Panc1 (cell line): ENCODE results near the gene PPP1R36.

Experiments used
- POLR2AphosphoS5 ChIP-seq: IDR thresholded peaks from 2 replicates; pipeline ENCODE4 v1.6.1; 2012; ENCODE audit warnings: mild to moderate bottlenecking, low read depth, low read length, moderate library complexity
- TCF7L2 ChIP-seq: IDR thresholded peaks from 2 replicates; pipeline ENCODE4 v1.6.1; 2011; ENCODE audit warnings: mild to moderate bottlenecking, low read depth, low read length, inconsistent platforms
- TF ChIP-seq, protein P1 (sequence below): fragments of 450-650 bp; IDR thresholded peaks from 2 replicates; pipeline ENCODE4 v1.5.1; 2017; ENCODE audit warnings: mild to moderate bottlenecking
- TF ChIP-seq, protein P2 (sequence below), 2 experiments: IDR thresholded peaks; 2 replicates each; pipeline ENCODE4 v1.6.1; 2011 to 2012; ENCODE audit warnings: low read depth in 2 of 2, control low read depth in 1 of 2, low read length in 1 of 2, mild to moderate bottlenecking in 1 of 2, moderate library complexity in 1 of 2; ENCODE audit not compliant: insufficient read depth in 1 of 2

- TF ChIP-seq POLR2AphosphoS5 (no peak), TCF7L2 (no peak)
- TF ChIP-seq, protein P1, sequence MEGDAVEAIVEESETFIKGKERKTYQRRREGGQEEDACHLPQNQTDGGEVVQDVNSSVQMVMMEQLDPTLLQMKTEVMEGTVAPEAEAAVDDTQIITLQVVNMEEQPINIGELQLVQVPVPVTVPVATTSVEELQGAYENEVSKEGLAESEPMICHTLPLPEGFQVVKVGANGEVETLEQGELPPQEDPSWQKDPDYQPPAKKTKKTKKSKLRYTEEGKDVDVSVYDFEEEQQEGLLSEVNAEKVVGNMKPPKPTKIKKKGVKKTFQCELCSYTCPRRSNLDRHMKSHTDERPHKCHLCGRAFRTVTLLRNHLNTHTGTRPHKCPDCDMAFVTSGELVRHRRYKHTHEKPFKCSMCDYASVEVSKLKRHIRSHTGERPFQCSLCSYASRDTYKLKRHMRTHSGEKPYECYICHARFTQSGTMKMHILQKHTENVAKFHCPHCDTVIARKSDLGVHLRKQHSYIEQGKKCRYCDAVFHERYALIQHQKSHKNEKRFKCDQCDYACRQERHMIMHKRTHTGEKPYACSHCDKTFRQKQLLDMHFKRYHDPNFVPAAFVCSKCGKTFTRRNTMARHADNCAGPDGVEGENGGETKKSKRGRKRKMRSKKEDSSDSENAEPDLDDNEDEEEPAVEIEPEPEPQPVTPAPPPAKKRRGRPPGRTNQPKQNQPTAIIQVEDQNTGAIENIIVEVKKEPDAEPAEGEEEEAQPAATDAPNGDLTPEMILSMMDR = no peak
- TF ChIP-seq, protein P2, sequence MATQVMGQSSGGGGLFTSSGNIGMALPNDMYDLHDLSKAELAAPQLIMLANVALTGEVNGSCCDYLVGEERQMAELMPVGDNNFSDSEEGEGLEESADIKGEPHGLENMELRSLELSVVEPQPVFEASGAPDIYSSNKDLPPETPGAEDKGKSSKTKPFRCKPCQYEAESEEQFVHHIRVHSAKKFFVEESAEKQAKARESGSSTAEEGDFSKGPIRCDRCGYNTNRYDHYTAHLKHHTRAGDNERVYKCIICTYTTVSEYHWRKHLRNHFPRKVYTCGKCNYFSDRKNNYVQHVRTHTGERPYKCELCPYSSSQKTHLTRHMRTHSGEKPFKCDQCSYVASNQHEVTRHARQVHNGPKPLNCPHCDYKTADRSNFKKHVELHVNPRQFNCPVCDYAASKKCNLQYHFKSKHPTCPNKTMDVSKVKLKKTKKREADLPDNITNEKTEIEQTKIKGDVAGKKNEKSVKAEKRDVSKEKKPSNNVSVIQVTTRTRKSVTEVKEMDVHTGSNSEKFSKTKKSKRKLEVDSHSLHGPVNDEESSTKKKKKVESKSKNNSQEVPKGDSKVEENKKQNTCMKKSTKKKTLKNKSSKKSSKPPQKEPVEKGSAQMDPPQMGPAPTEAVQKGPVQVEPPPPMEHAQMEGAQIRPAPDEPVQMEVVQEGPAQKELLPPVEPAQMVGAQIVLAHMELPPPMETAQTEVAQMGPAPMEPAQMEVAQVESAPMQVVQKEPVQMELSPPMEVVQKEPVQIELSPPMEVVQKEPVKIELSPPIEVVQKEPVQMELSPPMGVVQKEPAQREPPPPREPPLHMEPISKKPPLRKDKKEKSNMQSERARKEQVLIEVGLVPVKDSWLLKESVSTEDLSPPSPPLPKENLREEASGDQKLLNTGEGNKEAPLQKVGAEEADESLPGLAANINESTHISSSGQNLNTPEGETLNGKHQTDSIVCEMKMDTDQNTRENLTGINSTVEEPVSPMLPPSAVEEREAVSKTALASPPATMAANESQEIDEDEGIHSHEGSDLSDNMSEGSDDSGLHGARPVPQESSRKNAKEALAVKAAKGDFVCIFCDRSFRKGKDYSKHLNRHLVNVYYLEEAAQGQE (IDR thresholded peaks at IDR 0.05; ENCODE audit: insufficient read depth in 1 of 2, low read depth in 2 of 2, low read length in 1 of 2) = no peak
These were observed 63.4 kb downstream of the PPP1R36 start for GRCh38 chr14:64612971-64613666.
